ENCODE measurements around the gene MT1F.

Gene MT1F

GRCh38 chr16:56691885-56692284, 34.1 kb downstream of the MT1F start:
- DNase-seq (ENCODE audit: low read depth in 2 of 3, low spot score in 2 of 3): no peak

- DNase-seq (ENCODE audit: low read depth in 2 of 3, low spot score in 2 of 3): no peak
Observed at GRCh38 chr16:56695246-56695645, 37.5 kb downstream of the MT1F start.

GRCh38 chr16:56697456-56698155, 39.8 kb downstream of the MT1F start:
- no peak for DNase-seq (ENCODE audit: low read depth in 2 of 3, low spot score in 2 of 3)

GRCh38 chr16:56700195-56700594, 42.4 kb downstream of the MT1F start:
- DNase-seq (ENCODE audit: low read depth in 2 of 3, low spot score in 2 of 3): no peak

- DNase-seq (ENCODE audit: low read depth in 2 of 3, low spot score in 2 of 3): no peak
Observed at GRCh38 chr16:56700631-56701030, 42.9 kb downstream of the MT1F start.

GRCh38 chr16:56701534-56701933, 43.8 kb downstream of the MT1F start:
- no peak for DNase-seq (ENCODE audit: low read depth in 2 of 3, low spot score in 2 of 3)

GRCh38 chr16:56702836-56703235, 45.1 kb downstream of the MT1F start:
- no peak for DNase-seq (ENCODE audit: low read depth in 2 of 3, low spot score in 2 of 3)

All from activated CD8-positive, alpha-beta memory T cell treated with anti-CD3 and anti-CD28 coated beads for 48 hours (primary cell).